ENCODE data around the gene SMIM10L2A. TPM values are rescaled to one million over a fixed set of nuclear protein-coding genes. Genes with fewer than 3 reads are reported as not detected.

SMIM10L2A gene
- total and polyA plus RNA-seq, 10 of the 15 experiments (the other 5 are each of a cell fraction or from before 2014, with no cell fraction given), result 0.02 to 0.05 (median 0.03) TPM; not detected in 7

GRCh38 chrX:135382260-135382659 lies 39.5 kb upstream of the SMIM10L2A start (continued):
- TF ChIP-seq CEBPB (IDR thresholded peaks at IDR 0.05; ENCODE audit: borderline replicate concordance in 1 of 2, low read depth in 2 of 2, low read length in 2 of 2), result no peak
- TF ChIP-seq ELK1 (IDR thresholded peaks at IDR 0.05; ENCODE audit: low read depth, low read length), result no peak
- TF ChIP-seq SMAD5 (IDR thresholded peaks at IDR 0.05; ENCODE audit: low read depth), result no peak
- no peak for TF ChIP-seq RCOR1 (conservative IDR thresholded peaks at IDR 0.05; ENCODE audit: low read depth, low read length)

- ChIA-PET SMC1A (ENCODE audit: uncharacterized antibody, unreplicated experiment) (no interaction called here), POLR2A (no interaction called here), RAD21 (ENCODE audit: unreplicated experiment) (no interaction called here), CTCF (no interaction called here)
- Histone ChIP-seq H3K4me3 (no peak overlapping the region), H3K4me2 (ENCODE audit: control insufficient read depth, insufficient read depth) (no peak overlapping the region), H3K9me3 (replicated peaks; ENCODE audit: control insufficient read depth, insufficient read depth, low read length) (no peaks in the 10 kb centered on the region), H3K9ac (ENCODE audit: control insufficient read depth, insufficient read depth, low read length) (no peak overlapping the region), H3K79me2 (ENCODE audit: control insufficient read depth, insufficient read depth, low read length) (no peaks in the 10 kb centered on the region), H3K27me3 (replicated peaks in 1 of 2; ENCODE audit: control insufficient read depth in 2 of 2, insufficient read depth in 2 of 2, low read length in 1 of 2) (no peaks in the 10 kb centered on the region), H2AFZ (ENCODE audit: control insufficient read depth, low read depth, low read length) (no peak overlapping the region), H3K4me1 (ENCODE audit: control insufficient read depth, insufficient read depth, low read length) (no peaks in the 10 kb centered on the region), H3K36me3 (ENCODE audit: control insufficient read depth in 2 of 2, insufficient read depth in 2 of 2, low read length in 1 of 2) (no peaks in the 10 kb centered on the region), H3K27ac (ENCODE audit: control insufficient read depth, insufficient read depth) (no peak overlapping the region), H4K20me1 (ENCODE audit: control insufficient read depth, insufficient read depth) (no peaks in the 10 kb centered on the region)
- intact Hi-C loops (cut with micrococcal nuclease; ENCODE audit: unreplicated experiment), result no loop called here
- ATAC-seq (no peak), DNase-seq (ENCODE audit: low read depth, low spot score) (no peak), FAIRE-seq (no peak)
- 71% methylated on average over 2 of the region's 2 CpGs for WGBS (ENCODE audit: insufficient coverage, insufficient replicate concordance, low lambda C conversion rate, missing lambda C conversion rate)
- no TSS peak for BruUV-seq (replicated peaks)
- in situ Hi-C loops (cut with MboI), result no loop called here
- TF ChIP-seq PAX5 (IDR thresholded peaks at IDR 0.05; ENCODE audit: borderline replicate concordance, low read depth, low read length) (no peak), BRCA1 (IDR thresholded peaks at IDR 0.05; ENCODE audit: low read depth, low read length) (no peak), SMARCA5 (IDR thresholded peaks at IDR 0.05) (no peak), E2F8 (IDR thresholded peaks at IDR 0.05; ENCODE audit: low read depth, partially characterized antibody) (no peak), HCFC1 (IDR thresholded peaks at IDR 0.05; ENCODE audit: low read length) (no peak), RAD21 (IDR thresholded peaks at IDR 0.05; ENCODE audit: insufficient read depth, low read depth, low read length) (no peak), NBN (IDR thresholded peaks at IDR 0.05) (no peak), NFIC (IDR thresholded peaks at IDR 0.05; ENCODE audit: low read depth, low read length) (no peak), IRF4 (IDR thresholded peaks at IDR 0.05; ENCODE audit: low read depth, low read length) (no peak), SMAD5 (IDR thresholded peaks at IDR 0.05; ENCODE audit: low read depth) (no peak), BCL3 (IDR thresholded peaks at IDR 0.05; ENCODE audit: borderline replicate concordance, insufficient read depth, low read depth, low read length, poor library complexity, severe bottlenecking) (no peak), TAF1 (IDR thresholded peaks at IDR 0.05; ENCODE audit: borderline replicate concordance, low read depth, low read length) (no peak), TBL1XR1 (IDR thresholded peaks at IDR 0.05; ENCODE audit: low read depth, low read length) (no peak), TARDBP (IDR thresholded peaks at IDR 0.05; ENCODE audit: borderline replicate concordance) (no peak), ASH2L (IDR thresholded peaks at IDR 0.05; ENCODE audit: borderline replicate concordance, low read depth) (no peak), PML (IDR thresholded peaks at IDR 0.05; ENCODE audit: low read length) (no peak), ZZZ3 (IDR thresholded peaks at IDR 0.05; ENCODE audit: control insufficient read depth, insufficient read length, low read depth) (no peak), SREBF2 (IDR thresholded peaks at IDR 0.05; ENCODE audit: low read length) (no peak)
Observed at GRCh38 chrX:135383249-135383648, 38.5 kb upstream of the SMIM10L2A start.
